ENCODE results near the gene DENND4A.

The DENND4A gene

GRCh38 chr15:65792138-65792987 is at the start of gene DENND4A:
TSS of gene DENND4A (minus strand) at chr15:65792293. CDS start at chr15:65756450, 35,843 bp downstream.
- no peak for TF ChIP-seq ZNF565 (CRISPR knock-in tag; conservative IDR thresholded peaks at IDR 0.05; ENCODE audit: low read depth)
- TF ChIP-seq, protein P1, sequence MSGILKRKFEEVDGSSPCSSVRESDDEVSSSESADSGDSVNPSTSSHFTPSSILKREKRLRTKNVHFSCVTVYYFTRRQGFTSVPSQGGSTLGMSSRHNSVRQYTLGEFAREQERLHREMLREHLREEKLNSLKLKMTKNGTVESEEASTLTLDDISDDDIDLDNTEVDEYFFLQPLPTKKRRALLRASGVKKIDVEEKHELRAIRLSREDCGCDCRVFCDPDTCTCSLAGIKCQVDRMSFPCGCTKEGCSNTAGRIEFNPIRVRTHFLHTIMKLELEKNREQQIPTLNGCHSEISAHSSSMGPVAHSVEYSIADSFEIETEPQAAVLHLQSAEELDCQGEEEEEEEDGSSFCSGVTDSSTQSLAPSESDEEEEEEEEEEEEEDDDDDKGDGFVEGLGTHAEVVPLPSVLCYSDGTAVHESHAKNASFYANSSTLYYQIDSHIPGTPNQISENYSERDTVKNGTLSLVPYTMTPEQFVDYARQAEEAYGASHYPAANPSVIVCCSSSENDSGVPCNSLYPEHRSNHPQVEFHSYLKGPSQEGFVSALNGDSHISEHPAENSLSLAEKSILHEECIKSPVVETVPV (CRISPR knock-in tag; IDR thresholded peaks at IDR 0.05), result no peak
- no peak for TF ChIP-seq TSHZ2 (CRISPR knock-in tag; IDR thresholded peaks at IDR 0.05)
- TF ChIP-seq, protein P2, sequence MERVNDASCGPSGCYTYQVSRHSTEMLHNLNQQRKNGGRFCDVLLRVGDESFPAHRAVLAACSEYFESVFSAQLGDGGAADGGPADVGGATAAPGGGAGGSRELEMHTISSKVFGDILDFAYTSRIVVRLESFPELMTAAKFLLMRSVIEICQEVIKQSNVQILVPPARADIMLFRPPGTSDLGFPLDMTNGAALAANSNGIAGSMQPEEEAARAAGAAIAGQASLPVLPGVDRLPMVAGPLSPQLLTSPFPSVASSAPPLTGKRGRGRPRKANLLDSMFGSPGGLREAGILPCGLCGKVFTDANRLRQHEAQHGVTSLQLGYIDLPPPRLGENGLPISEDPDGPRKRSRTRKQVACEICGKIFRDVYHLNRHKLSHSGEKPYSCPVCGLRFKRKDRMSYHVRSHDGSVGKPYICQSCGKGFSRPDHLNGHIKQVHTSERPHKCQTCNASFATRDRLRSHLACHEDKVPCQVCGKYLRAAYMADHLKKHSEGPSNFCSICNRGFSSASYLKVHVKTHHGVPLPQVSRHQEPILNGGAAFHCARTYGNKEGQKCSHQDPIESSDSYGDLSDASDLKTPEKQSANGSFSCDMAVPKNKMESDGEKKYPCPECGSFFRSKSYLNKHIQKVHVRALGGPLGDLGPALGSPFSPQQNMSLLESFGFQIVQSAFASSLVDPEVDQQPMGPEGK (CRISPR knock-in tag; IDR thresholded peaks at IDR 0.05; ENCODE audit: borderline replicate concordance), result no peak
- TF ChIP-seq OSR1 (CRISPR knock-in tag; IDR thresholded peaks at IDR 0.05), result no peak
- TF ChIP-seq ZNF70 (CRISPR knock-in tag; IDR thresholded peaks at IDR 0.05), result no peak
- no peak for TF ChIP-seq TCF4 (CRISPR knock-in tag; IDR thresholded peaks at IDR 0.05; ENCODE audit: borderline replicate concordance)
- TF ChIP-seq ISL1 (CRISPR knock-in tag; IDR thresholded peaks at IDR 0.05), result no peak
- no peak for TF ChIP-seq RARB (CRISPR knock-in tag; IDR thresholded peaks at IDR 0.05)
- TF ChIP-seq TOX (CRISPR knock-in tag; IDR thresholded peaks at IDR 0.05; ENCODE audit: borderline replicate concordance), result no peak
- no peak for TF ChIP-seq PPARA (CRISPR knock-in tag; IDR thresholded peaks at IDR 0.05; ENCODE audit: borderline replicate concordance)
- no peak for TF ChIP-seq ZNF8 (CRISPR knock-in tag; IDR thresholded peaks at IDR 0.05)
- no peak for TF ChIP-seq ARNTL (CRISPR knock-in tag; IDR thresholded peaks at IDR 0.05; ENCODE audit: borderline replicate concordance, low read depth)
- TF ChIP-seq POU6F1 (CRISPR knock-in tag; IDR thresholded peaks at IDR 0.05; ENCODE audit: borderline replicate concordance, low read depth), result no peak
- TF ChIP-seq ZC3H10 (CRISPR knock-in tag; IDR thresholded peaks at IDR 0.05), result no peak
- no peak for TF ChIP-seq BACH2 (CRISPR knock-in tag; IDR thresholded peaks at IDR 0.05; ENCODE audit: borderline replicate concordance)
- TF ChIP-seq SNAI2 (CRISPR knock-in tag; IDR thresholded peaks at IDR 0.05), result no peak
- ATAC-seq, result peak; percentile 92

- no peak for TF ChIP-seq ESRRG (CRISPR knock-in tag; IDR thresholded peaks at IDR 0.05)
- TF ChIP-seq ZFP3 (CRISPR knock-in tag; IDR thresholded peaks at IDR 0.05), result no peak
- TF ChIP-seq ISL1 (CRISPR knock-in tag; IDR thresholded peaks at IDR 0.05), result no peak
- TF ChIP-seq CSDC2 (CRISPR knock-in tag; IDR thresholded peaks at IDR 0.05), result no peak
- TF ChIP-seq OSR1 (CRISPR knock-in tag; IDR thresholded peaks at IDR 0.05), result no peak
- no peak for TF ChIP-seq GLIS3 (CRISPR knock-in tag; IDR thresholded peaks at IDR 0.05)
- no peak for TF ChIP-seq ZNF70 (CRISPR knock-in tag; IDR thresholded peaks at IDR 0.05)
- no peak for TF ChIP-seq SNAI2 (CRISPR knock-in tag; IDR thresholded peaks at IDR 0.05)
- TF ChIP-seq ZFP30 (CRISPR knock-in tag; IDR thresholded peaks at IDR 0.05), result no peak
- TF ChIP-seq ARNTL (CRISPR knock-in tag; IDR thresholded peaks at IDR 0.05; ENCODE audit: borderline replicate concordance, low read depth), result no peak
- no peak for TF ChIP-seq TSHZ2 (CRISPR knock-in tag; IDR thresholded peaks at IDR 0.05)
- TF ChIP-seq, protein P2 (CRISPR knock-in tag; IDR thresholded peaks at IDR 0.05; ENCODE audit: borderline replicate concordance), result no peak
- no peak for TF ChIP-seq CREB5 (CRISPR knock-in tag; IDR thresholded peaks at IDR 0.05; ENCODE audit: low read depth)
- no peak for TF ChIP-seq ZNF565 (CRISPR knock-in tag; conservative IDR thresholded peaks at IDR 0.05; ENCODE audit: low read depth)
- TF ChIP-seq ZC3H10 (CRISPR knock-in tag; IDR thresholded peaks at IDR 0.05), result no peak
- ATAC-seq, result no peak
These were observed 49.2 kb upstream of the DENND4A start for GRCh38 chr15:65841121-65841930.

All from SK-N-SH treated with all-trans-retinoic acid at 6 μM for 48 hours (cell line).